Peyer's patch (tissue), 4 donors: Measurements from ENCODE around the gene RPS14.

Experiments used
- POLR2A ChIP-seq, 2 donors: fragments of 450-650 bp; IDR thresholded peaks; one replicate each; pipeline ENCODE4 v1.5.1; 2017; ENCODE audit warnings: antibody characterized with exemption in 2 of 2, mild to moderate bottlenecking in 2 of 2, moderate library complexity in 2 of 2
- TF ChIP-seq, protein P1 (sequence below), 6 experiments: fragments of 450-650 bp in 4 of 6; fragments of 200-600 bp in 2 of 6; sonication (generic) in 1 of 6; IDR thresholded peaks; one replicate each; pipeline ENCODE4 v1.5.1; 2017 to 2019; ENCODE audit warnings: antibody characterized with exemption in 6 of 6, mild to moderate bottlenecking in 3 of 6, moderate library complexity in 1 of 6

- TF ChIP-seq, protein P1, sequence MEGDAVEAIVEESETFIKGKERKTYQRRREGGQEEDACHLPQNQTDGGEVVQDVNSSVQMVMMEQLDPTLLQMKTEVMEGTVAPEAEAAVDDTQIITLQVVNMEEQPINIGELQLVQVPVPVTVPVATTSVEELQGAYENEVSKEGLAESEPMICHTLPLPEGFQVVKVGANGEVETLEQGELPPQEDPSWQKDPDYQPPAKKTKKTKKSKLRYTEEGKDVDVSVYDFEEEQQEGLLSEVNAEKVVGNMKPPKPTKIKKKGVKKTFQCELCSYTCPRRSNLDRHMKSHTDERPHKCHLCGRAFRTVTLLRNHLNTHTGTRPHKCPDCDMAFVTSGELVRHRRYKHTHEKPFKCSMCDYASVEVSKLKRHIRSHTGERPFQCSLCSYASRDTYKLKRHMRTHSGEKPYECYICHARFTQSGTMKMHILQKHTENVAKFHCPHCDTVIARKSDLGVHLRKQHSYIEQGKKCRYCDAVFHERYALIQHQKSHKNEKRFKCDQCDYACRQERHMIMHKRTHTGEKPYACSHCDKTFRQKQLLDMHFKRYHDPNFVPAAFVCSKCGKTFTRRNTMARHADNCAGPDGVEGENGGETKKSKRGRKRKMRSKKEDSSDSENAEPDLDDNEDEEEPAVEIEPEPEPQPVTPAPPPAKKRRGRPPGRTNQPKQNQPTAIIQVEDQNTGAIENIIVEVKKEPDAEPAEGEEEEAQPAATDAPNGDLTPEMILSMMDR (IDR thresholded peaks at IDR 0.05) = peak; percentile 61 to 91 (median 87)
- no peak for TF ChIP-seq POLR2A (IDR thresholded peaks at IDR 0.05)
Observed at GRCh38 chr5:150436141-150436680, 13.3 kb downstream of the RPS14 start.
